HG03439 (cell line): ENCODE measurements around the gene HS3ST3B1.

ENCODE experiments used
- ATAC-seq: cut with Tn5 transposase; IDR thresholded peaks from one replicate; pipeline ENCODE4 v1.9.1; 2021; ENCODE audit warnings: mild to moderate bottlenecking, moderate library complexity; ENCODE audit not compliant: unreplicated experiment

The HS3ST3B1 gene

GRCh38 chr17:14320734-14321475, 20.0 kb downstream of the HS3ST3B1 start:
- no peak for ATAC-seq

GRCh38 chr17:14321476-14321949, 20.6 kb downstream of the HS3ST3B1 start:
- ATAC-seq, result no peak

GRCh38 chr17:14321980-14322776, 21.3 kb downstream of the HS3ST3B1 start:
- ATAC-seq, result no peak

- ATAC-seq, result no peak
These were observed 22.7 kb downstream of the HS3ST3B1 start for GRCh38 chr17:14323522-14323981.

- ATAC-seq, result no peak
These were observed 24.8 kb downstream of the HS3ST3B1 start for GRCh38 chr17:14325618-14326167.

GRCh38 chr17:14329900-14330491, 29.1 kb downstream of the HS3ST3B1 start:
- ATAC-seq, result no peak

- ATAC-seq, result no peak
These were observed 29.6 kb downstream of the HS3ST3B1 start for GRCh38 chr17:14330492-14330962.

GRCh38 chr17:14331225-14331981, 30.5 kb downstream of the HS3ST3B1 start:
- no peak for ATAC-seq

GRCh38 chr17:14331982-14332298, 31.1 kb downstream of the HS3ST3B1 start:
- no peak for ATAC-seq

- no peak for ATAC-seq
These were observed 31.4 kb downstream of the HS3ST3B1 start for GRCh38 chr17:14332331-14332730.

- no peak for ATAC-seq
These were observed 32.6 kb downstream of the HS3ST3B1 start for GRCh38 chr17:14333506-14333905.

- ATAC-seq, result no peak
These were observed 33.5 kb downstream of the HS3ST3B1 start for GRCh38 chr17:14334276-14334840.

- no peak for ATAC-seq
These were observed 34.0 kb downstream of the HS3ST3B1 start for GRCh38 chr17:14334919-14335318.

GRCh38 chr17:14336418-14336817, 35.5 kb downstream of the HS3ST3B1 start:
- no peak for ATAC-seq

GRCh38 chr17:14337596-14338079, 36.8 kb downstream of the HS3ST3B1 start:
- ATAC-seq, result no peak

GRCh38 chr17:14340857-14341754, 40.2 kb downstream of the HS3ST3B1 start:
- no peak for ATAC-seq

- no peak for ATAC-seq
These were observed 41.0 kb downstream of the HS3ST3B1 start for GRCh38 chr17:14341866-14342265.

- no peak for ATAC-seq
These were observed 45.9 kb downstream of the HS3ST3B1 start for GRCh38 chr17:14346801-14347200.

GRCh38 chr17:14351493-14351892, 50.6 kb downstream of the HS3ST3B1 start:
- ATAC-seq, result no peak
